ENCODE data around the gene CHAT.

The CHAT gene

GRCh38 chr10:49620286-49620810 lies 6.5 kb downstream of the CHAT start:
- Histone ChIP-seq H3K9me3 (ENCODE audit: control insufficient read depth, insufficient read depth, low read length) (no peaks in the 10 kb centered on the region), H3K27ac (ENCODE audit: low read depth, low read length) (no peak overlapping the region), H3K4me2 (ENCODE audit: low read length) (no peak overlapping the region), H3F3A (ENCODE audit: control insufficient read depth, insufficient read depth) (no peaks in the 10 kb centered on the region), H4K20me1 (ENCODE audit: control insufficient read depth, insufficient read depth, low read depth, low read length) (no peaks in the 10 kb centered on the region), H3K79me2 (ENCODE audit: control insufficient read depth, low read length) (no peaks in the 10 kb centered on the region), H3K27me3 (ENCODE audit: control insufficient read depth, low read length) (no peaks in the 10 kb centered on the region), H3K9me2 (replicated peaks; ENCODE audit: control insufficient read depth, low read length) (no peaks in the 10 kb centered on the region), H3K4me1 (ENCODE audit: control insufficient read depth, low read length) (no peaks in the 10 kb centered on the region), H3K36me3 (ENCODE audit: control insufficient read depth, low read length) (no peaks in the 10 kb centered on the region), H3K4me3 (ENCODE audit: low read length) (no peak overlapping the region)
- TF ChIP-seq CTCF (IDR thresholded peaks at IDR 0.05; ENCODE audit: low read depth, low read length, poor library complexity, severe bottlenecking) (no peak), EZH2phosphoT487 (IDR thresholded peaks at IDR 0.05; ENCODE audit: borderline replicate concordance, low read length) (no peak)

GRCh38 chr10:49620841-49621378 lies 7.1 kb downstream of the CHAT start:
- H4K20me1 ChIP-seq (ENCODE audit: control insufficient read depth, insufficient read depth, low read depth, low read length): no peaks in the 10 kb centered on the region
- no peaks in the 10 kb centered on the region for H3K36me3 ChIP-seq (ENCODE audit: control insufficient read depth, low read length)
- H3K4me1 ChIP-seq (ENCODE audit: control insufficient read depth, low read length): no peaks in the 10 kb centered on the region
- no peaks in the 10 kb centered on the region for H3K9me2 ChIP-seq (replicated peaks; ENCODE audit: control insufficient read depth, low read length)
- no peaks in the 10 kb centered on the region for H3K27me3 ChIP-seq (ENCODE audit: control insufficient read depth, low read length)
- no peak overlapping the region for H3K4me2 ChIP-seq (ENCODE audit: low read length)
- no peaks in the 10 kb centered on the region for H3F3A ChIP-seq (ENCODE audit: control insufficient read depth, insufficient read depth)
- no peak for TF ChIP-seq CTCF (IDR thresholded peaks at IDR 0.05; ENCODE audit: low read depth, low read length, poor library complexity, severe bottlenecking)
- no peak for TF ChIP-seq EZH2phosphoT487 (IDR thresholded peaks at IDR 0.05; ENCODE audit: borderline replicate concordance, low read length)
- H3K9me3 ChIP-seq (ENCODE audit: control insufficient read depth, insufficient read depth, low read length): no peaks in the 10 kb centered on the region
- H3K79me2 ChIP-seq (ENCODE audit: control insufficient read depth, low read length): no peaks in the 10 kb centered on the region
- H3K4me3 ChIP-seq (ENCODE audit: low read length): no peak overlapping the region
- H3K27ac ChIP-seq (ENCODE audit: low read depth, low read length): no peak overlapping the region

- Histone ChIP-seq H3K27me3 (ENCODE audit: control insufficient read depth, low read length) (no peaks in the 10 kb centered on the region), H3K4me2 (ENCODE audit: low read length) (no peak overlapping the region)
- no peak for TF ChIP-seq EZH2phosphoT487 (IDR thresholded peaks at IDR 0.05; ENCODE audit: borderline replicate concordance, low read length)
- no peak for TF ChIP-seq CTCF (IDR thresholded peaks at IDR 0.05; ENCODE audit: low read depth, low read length, poor library complexity, severe bottlenecking)
These were observed 7.7 kb downstream of the CHAT start for GRCh38 chr10:49621561-49621960.

More at GRCh38 chr10:49621561-49621960, 7.7 kb downstream of the CHAT start:
- Histone ChIP-seq H3K4me3 (ENCODE audit: low read length) (no peak overlapping the region), H3K9me2 (replicated peaks; ENCODE audit: control insufficient read depth, low read length) (no peaks in the 10 kb centered on the region), H3K36me3 (ENCODE audit: control insufficient read depth, low read length) (no peaks in the 10 kb centered on the region), H4K20me1 (ENCODE audit: control insufficient read depth, insufficient read depth, low read depth, low read length) (no peaks in the 10 kb centered on the region), H3K4me1 (ENCODE audit: control insufficient read depth, low read length) (no peaks in the 10 kb centered on the region), H3K79me2 (ENCODE audit: control insufficient read depth, low read length) (no peaks in the 10 kb centered on the region), H3K27ac (ENCODE audit: low read depth, low read length) (no peak overlapping the region), H3F3A (ENCODE audit: control insufficient read depth, insufficient read depth) (no peaks in the 10 kb centered on the region), H3K9me3 (ENCODE audit: control insufficient read depth, insufficient read depth, low read length) (no peaks in the 10 kb centered on the region)
